BE2C (cell line): ENCODE data around the gene TBX21.

Experiments
- DNase-seq: peaks from one replicate; pipeline ENCODE4 v3.0.0-alpha.2; 2020
- H3K27me3 ChIP-seq: fragments of 250-450 bp; sonication (Bioruptor Pico); 2 replicates; pipeline ENCODE4 v1.5.1; 2020; ENCODE audit warnings: mild to moderate bottlenecking
- H3K36me3 ChIP-seq: fragments of 250-450 bp; sonication (Bioruptor Pico); 2 replicates; pipeline ENCODE4 v1.5.1; 2020; ENCODE audit warnings: mild to moderate bottlenecking
- H3K4me1 ChIP-seq: fragments of 250-450 bp; sonication (Bioruptor Pico); 2 replicates; pipeline ENCODE4 v1.5.1; 2020
- H3K4me3 ChIP-seq: 2 replicates; pipeline ENCODE4 v1.5.1; 2011; ENCODE audit warnings: low read depth, low read length
- H3K9me3 ChIP-seq: fragments of 250-450 bp; sonication (Bioruptor Pico); 2 replicates; pipeline ENCODE4 v1.5.1; 2020
- TF ChIP-seq, protein P1 (sequence below): IDR thresholded peaks from 2 replicates; pipeline ENCODE4 v1.5.1; 2012; ENCODE audit warnings: mild to moderate bottlenecking, low read depth, low read length

TBX21 gene

DNA sequence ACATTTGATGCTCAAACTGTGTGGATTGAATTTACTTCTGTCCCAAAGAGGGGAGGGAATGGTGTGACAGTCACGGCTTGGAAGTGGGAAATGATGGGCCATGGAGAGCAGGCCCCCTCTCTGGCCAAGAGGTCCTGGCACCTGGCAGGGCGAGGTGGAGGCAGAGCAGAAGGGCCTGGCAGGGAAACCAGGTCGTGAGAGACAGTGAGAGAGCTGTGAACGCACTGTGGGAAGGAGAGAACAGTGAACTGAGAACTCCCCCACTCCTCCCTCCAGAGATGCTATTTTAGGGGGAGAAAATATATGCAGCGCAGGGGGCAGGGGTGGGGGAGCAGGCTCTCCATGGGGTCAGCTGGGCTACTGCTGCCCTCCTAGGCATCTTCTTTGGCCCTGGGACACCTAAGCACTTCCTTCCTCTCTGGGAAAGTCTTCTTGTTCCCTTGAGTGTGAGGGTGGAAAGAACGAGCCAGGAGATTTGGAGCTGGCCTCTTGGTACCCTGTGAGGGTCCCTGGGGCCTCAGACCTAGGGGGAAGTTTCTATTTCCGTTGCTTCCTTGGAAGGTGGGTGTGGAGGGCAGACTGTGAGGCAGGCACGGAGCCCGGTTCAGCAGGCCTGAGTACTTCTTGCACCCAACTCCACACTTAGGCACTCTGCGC, 17.2 kb upstream of the TBX21 start:
- Histone ChIP-seq H3K27me3 (no peaks in the 10 kb centered on the region), H3K4me1 (peaks cover 5% of the 10 kb centered on the region; the same call in 1 of the 2 replicates), H3K4me3 (no peak overlapping the region)

DNA sequence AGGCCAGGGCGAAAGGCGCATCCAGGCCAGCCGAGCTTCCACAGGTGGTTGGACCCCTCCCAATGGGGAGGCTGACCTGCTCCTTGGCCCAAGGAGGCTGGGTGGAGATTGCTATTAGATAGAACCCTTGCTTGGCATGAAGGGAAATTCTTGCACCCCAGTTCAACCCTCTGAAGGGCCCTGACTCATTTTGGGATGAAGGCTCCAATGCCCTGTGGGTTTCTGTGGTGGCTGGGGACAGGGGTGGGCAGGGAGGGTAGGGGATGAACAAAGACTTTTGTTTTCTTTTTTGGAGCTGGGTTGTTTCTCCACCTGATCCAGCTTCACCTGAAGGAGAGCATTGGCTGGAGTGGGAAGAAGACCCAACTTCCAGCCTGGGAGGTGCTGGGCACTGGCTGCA, 16.7 kb upstream of the TBX21 start:
- TF ChIP-seq, protein P1, sequence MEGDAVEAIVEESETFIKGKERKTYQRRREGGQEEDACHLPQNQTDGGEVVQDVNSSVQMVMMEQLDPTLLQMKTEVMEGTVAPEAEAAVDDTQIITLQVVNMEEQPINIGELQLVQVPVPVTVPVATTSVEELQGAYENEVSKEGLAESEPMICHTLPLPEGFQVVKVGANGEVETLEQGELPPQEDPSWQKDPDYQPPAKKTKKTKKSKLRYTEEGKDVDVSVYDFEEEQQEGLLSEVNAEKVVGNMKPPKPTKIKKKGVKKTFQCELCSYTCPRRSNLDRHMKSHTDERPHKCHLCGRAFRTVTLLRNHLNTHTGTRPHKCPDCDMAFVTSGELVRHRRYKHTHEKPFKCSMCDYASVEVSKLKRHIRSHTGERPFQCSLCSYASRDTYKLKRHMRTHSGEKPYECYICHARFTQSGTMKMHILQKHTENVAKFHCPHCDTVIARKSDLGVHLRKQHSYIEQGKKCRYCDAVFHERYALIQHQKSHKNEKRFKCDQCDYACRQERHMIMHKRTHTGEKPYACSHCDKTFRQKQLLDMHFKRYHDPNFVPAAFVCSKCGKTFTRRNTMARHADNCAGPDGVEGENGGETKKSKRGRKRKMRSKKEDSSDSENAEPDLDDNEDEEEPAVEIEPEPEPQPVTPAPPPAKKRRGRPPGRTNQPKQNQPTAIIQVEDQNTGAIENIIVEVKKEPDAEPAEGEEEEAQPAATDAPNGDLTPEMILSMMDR, result no peak
- DNase-seq, result no peak
- Histone ChIP-seq H3K36me3 (no peaks in the 10 kb centered on the region; the same call in 1 of the 2 replicates), H3K9me3 (no peaks in the 10 kb centered on the region), H3K27me3 (no peaks in the 10 kb centered on the region), H3K4me1 (peaks cover 5% of the 10 kb centered on the region; the same call in 1 of the 2 replicates), H3K4me3 (no peak overlapping the region)

More for the DNA sequence above, 17.2 kb upstream of the TBX21 start:
- peaks cover 5% of the 10 kb centered on the region; the same call in 1 of the 2 replicates for H3K36me3 ChIP-seq
- DNase-seq, result no peak
- TF ChIP-seq, protein P1, result no peak
- H3K9me3 ChIP-seq, result no peaks in the 10 kb centered on the region

- Histone ChIP-seq H3K4me1 (peaks cover 5% of the 10 kb centered on the region; the same call in 1 of the 2 replicates), H3K9me3 (no peaks in the 10 kb centered on the region), H3K4me3 (no peak overlapping the region), H3K36me3 (no peaks in the 10 kb centered on the region), H3K27me3 (no peaks in the 10 kb centered on the region)
- TF ChIP-seq, protein P1, result peak; percentile 51
- DNase-seq, result no peak
These were observed 15.8 kb upstream of the TBX21 start for GRCh38 chr17:47717261-47717697.

DNA sequence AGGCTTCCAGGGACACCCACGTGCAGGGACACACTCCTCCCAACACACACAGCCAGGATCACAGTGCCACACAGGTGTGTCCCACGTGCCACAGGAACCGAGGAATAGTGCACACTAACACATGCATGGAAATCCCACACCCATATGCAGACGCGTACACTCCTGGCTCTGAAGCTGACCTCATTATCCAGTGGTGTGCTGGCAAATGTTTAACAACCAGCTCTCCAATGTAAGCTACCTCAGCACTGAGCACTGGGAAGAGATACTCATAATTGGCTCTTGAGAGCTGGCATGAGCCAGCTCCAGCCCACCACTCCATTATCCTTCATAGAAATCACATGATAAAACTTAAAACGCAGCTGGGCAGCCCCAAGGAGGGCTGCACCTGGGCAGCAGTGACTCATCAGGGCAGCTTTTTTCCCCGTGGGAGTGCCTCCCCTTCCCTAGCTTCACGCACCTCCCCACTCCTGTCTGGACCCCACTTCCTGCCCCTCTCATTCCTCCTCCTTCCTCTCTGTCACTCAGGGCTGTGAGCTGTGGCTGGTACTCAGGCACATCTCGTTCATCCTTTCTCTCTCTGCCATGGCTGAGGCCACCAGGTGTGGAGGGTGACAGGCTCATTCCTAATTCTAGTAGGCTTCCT, 14.9 kb upstream of the TBX21 start:
- Histone ChIP-seq H3K4me1 (peaks cover 5% of the 10 kb centered on the region; the same call in 1 of the 2 replicates), H3K9me3 (no peaks in the 10 kb centered on the region), H3K4me3 (no peak overlapping the region), H3K36me3 (no peaks in the 10 kb centered on the region), H3K27me3 (no peaks in the 10 kb centered on the region)
- TF ChIP-seq, protein P1, result no peak
- no peak for DNase-seq

GRCh38 chr17:47718634-47719405, 14.2 kb upstream of the TBX21 start:
- no peaks in the 10 kb centered on the region for H3K27me3 ChIP-seq
- no peaks in the 10 kb centered on the region for H3K9me3 ChIP-seq
- H3K4me1 ChIP-seq, result peaks cover 5% of the 10 kb centered on the region; the same call in 1 of the 2 replicates
- TF ChIP-seq, protein P1, result no peak
- H3K36me3 ChIP-seq, result no peaks in the 10 kb centered on the region
- H3K4me3 ChIP-seq, result no peak overlapping the region
- no peak for DNase-seq
